OCI-LY1 (cell line): Measurements from ENCODE around the gene MORN5.

ENCODE experiments used
- H2AFZ ChIP-seq: fragments of 200-600 bp; sonication (generic), shearing (Covaris generic); 2 replicates; pipeline ENCODE4 v1.6.0; 2014; ENCODE audit warnings: antibody characterized with exemption, mild to moderate bottlenecking, low read length
- H3F3A ChIP-seq: fragments of 200-600 bp; sonication (generic), shearing (Covaris generic); 2 replicates; pipeline ENCODE4 v1.6.0; 2014; ENCODE audit warnings: mild to moderate bottlenecking, antibody characterized with exemption, low read length, moderate library complexity; ENCODE audit not compliant: insufficient read depth
- H3K27ac ChIP-seq: fragments of 200-600 bp; sonication (generic); 2 replicates; pipeline ENCODE4 v1.5.1; 2014; ENCODE audit warnings: low read length, mixed run types, mild to moderate bottlenecking, low read depth; ENCODE audit not compliant: poor library complexity, severe bottlenecking
- H3K27me3 ChIP-seq: fragments of 200-600 bp; sonication (generic); 2 replicates; pipeline ENCODE4 v1.6.0; 2014; ENCODE audit warnings: antibody characterized with exemption, mild to moderate bottlenecking, low read length, moderate library complexity; ENCODE audit not compliant: insufficient read depth
- H3K36me3 ChIP-seq: fragments of 200-600 bp; sonication (generic); 2 replicates; pipeline ENCODE4 v1.6.1; 2014; ENCODE audit warnings: mild to moderate bottlenecking, antibody characterized with exemption, low read length, moderate library complexity, mixed read lengths; ENCODE audit not compliant: insufficient read depth
- H3K4me1 ChIP-seq: fragments of 200-600 bp; sonication (generic); 2 replicates; pipeline ENCODE4 v1.5.1; 2014; ENCODE audit warnings: mild to moderate bottlenecking, low read length, moderate library complexity; ENCODE audit not compliant: insufficient read depth, severe bottlenecking
- H3K4me2 ChIP-seq: fragments of 200-600 bp; sonication (generic), shearing (Covaris generic); 2 replicates; pipeline ENCODE4 v1.6.1; 2014; ENCODE audit warnings: low read length
- H3K4me3 ChIP-seq: fragments of 200-600 bp; sonication (generic); 2 replicates; pipeline ENCODE4 v1.5.1; 2014; ENCODE audit warnings: low read length, low read depth, mild to moderate bottlenecking, mixed read lengths; ENCODE audit not compliant: poor library complexity, severe bottlenecking
- H3K79me2 ChIP-seq: fragments of 200-600 bp; shearing (Covaris generic); 2 replicates; pipeline ENCODE4 v1.6.1; 2016; ENCODE audit warnings: mixed run types, low read length, mixed read lengths; ENCODE audit not compliant: insufficient read depth
- H3K9ac ChIP-seq: fragments of 200-600 bp; sonication (generic), shearing (Covaris generic); 2 replicates; pipeline ENCODE4 v1.6.1; 2014; ENCODE audit warnings: mild to moderate bottlenecking, low read length, mixed read lengths
- H3K9me2 ChIP-seq: fragments of 200-600 bp; sonication (generic), shearing (Covaris generic); 2 replicates; pipeline ENCODE4 v1.6.1; 2014; ENCODE audit warnings: low read depth, mild to moderate bottlenecking, low read length, mixed read lengths
- H3K9me3 ChIP-seq: fragments of 200-600 bp; shearing (Covaris generic); 2 replicates; pipeline ENCODE4 v1.6.1; 2014; ENCODE audit warnings: low read length, mixed read lengths
- H4K20me1 ChIP-seq: fragments of 200-600 bp; sonication (generic), shearing (Covaris generic); 2 replicates; pipeline ENCODE4 v1.6.0; 2016; ENCODE audit warnings: mild to moderate bottlenecking, low read length; ENCODE audit not compliant: insufficient read depth
- EZH2 ChIP-seq: fragments of 200-600 bp; sonication (generic), shearing (Covaris generic); IDR thresholded peaks from 2 replicates; pipeline ENCODE4 v1.8.0; 2017; ENCODE audit warnings: borderline replicate concordance, mixed run types, mild to moderate bottlenecking, antibody characterized with exemption, low read length, moderate library complexity, mixed read lengths
- TF ChIP-seq, protein P1 (sequence below): fragments of 200-600 bp; sonication (generic), shearing (Covaris generic); IDR thresholded peaks from 2 replicates; pipeline ENCODE4 v1.5.1; 2017; ENCODE audit warnings: mild to moderate bottlenecking, antibody characterized with exemption, low read length, moderate library complexity, mixed read lengths

Gene MORN5

DNA sequence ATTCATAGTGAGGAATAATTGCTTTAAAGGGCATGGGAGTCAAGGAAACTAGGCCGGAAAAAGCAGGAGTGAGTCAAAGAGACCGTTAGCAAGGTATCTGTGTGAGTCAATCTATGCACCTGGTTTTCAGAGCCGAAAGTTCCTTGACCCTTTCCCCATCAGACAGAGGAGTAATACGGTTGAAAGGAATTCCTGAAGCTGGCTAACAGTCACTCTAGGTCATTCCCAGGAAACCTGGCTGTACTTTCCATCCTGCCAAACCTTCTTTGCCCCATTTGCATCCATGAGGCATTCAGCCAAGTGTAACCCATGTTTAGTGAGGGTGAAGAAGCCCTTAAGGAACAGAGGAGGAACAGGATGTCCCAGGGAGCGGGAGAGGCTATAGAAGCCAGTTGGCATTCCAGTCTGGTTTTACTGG lies 88.7 kb downstream of the MORN5 start:
- Histone ChIP-seq H3K27me3 (no peaks in the 10 kb centered on the region), H4K20me1 (no peaks in the 10 kb centered on the region), H3K4me2 (no peak overlapping the region), H3K9me2 (no peaks in the 10 kb centered on the region), H2AFZ (no peak overlapping the region), H3K4me1 (no peaks in the 10 kb centered on the region), H3K27ac (no peak overlapping the region), H3K36me3 (peaks cover 84% of the 10 kb centered on the region), H3F3A (no peaks in the 10 kb centered on the region), H3K9ac (no peak overlapping the region), H3K4me3 (no peak overlapping the region), H3K9me3 (no peaks in the 10 kb centered on the region), H3K79me2 (no peaks in the 10 kb centered on the region)
- TF ChIP-seq EZH2 = no peak
- TF ChIP-seq, protein P1, sequence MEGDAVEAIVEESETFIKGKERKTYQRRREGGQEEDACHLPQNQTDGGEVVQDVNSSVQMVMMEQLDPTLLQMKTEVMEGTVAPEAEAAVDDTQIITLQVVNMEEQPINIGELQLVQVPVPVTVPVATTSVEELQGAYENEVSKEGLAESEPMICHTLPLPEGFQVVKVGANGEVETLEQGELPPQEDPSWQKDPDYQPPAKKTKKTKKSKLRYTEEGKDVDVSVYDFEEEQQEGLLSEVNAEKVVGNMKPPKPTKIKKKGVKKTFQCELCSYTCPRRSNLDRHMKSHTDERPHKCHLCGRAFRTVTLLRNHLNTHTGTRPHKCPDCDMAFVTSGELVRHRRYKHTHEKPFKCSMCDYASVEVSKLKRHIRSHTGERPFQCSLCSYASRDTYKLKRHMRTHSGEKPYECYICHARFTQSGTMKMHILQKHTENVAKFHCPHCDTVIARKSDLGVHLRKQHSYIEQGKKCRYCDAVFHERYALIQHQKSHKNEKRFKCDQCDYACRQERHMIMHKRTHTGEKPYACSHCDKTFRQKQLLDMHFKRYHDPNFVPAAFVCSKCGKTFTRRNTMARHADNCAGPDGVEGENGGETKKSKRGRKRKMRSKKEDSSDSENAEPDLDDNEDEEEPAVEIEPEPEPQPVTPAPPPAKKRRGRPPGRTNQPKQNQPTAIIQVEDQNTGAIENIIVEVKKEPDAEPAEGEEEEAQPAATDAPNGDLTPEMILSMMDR = no peak
